ENCODE measurements around the gene ARMC6.
A peak's percentile ranks its signal among the peaks of the same experiment; 100 is the strongest.

The ARMC6 gene

GRCh38 chr19:19055701-19056100 lies 22.3 kb downstream of the ARMC6 start:
- DNase-seq, result no peak

GRCh38 chr19:19056636-19057275 lies 23.4 kb downstream of the ARMC6 start:
- DNase-seq, result no peak

- DNase-seq, result no peak
Measured at GRCh38 chr19:19057317-19057716, 23.9 kb downstream of the ARMC6 start.

GRCh38 chr19:19057720-19058119 lies 24.3 kb downstream of the ARMC6 start:
- DNase-seq, result no peak

GRCh38 chr19:19059018-19059836 lies 25.8 kb downstream of the ARMC6 start:
- DNase-seq, result no peak

- DNase-seq, result no peak
Measured at GRCh38 chr19:19059837-19060611, 26.6 kb downstream of the ARMC6 start.

GRCh38 chr19:19061506-19061905 lies 28.1 kb downstream of the ARMC6 start:
- DNase-seq, result no peak

- DNase-seq, result no peak
Measured at GRCh38 chr19:19062454-19063182, 29.2 kb downstream of the ARMC6 start.

GRCh38 chr19:19063183-19064097 lies 30.0 kb downstream of the ARMC6 start, which contains the start of gene SLC25A42:
Gene SLC25A42, plus strand, starts transcription at chr19:19063994. Its CDS starts 32,131 bp downstream, at chr19:19096125.
- DNase-seq, result peak; percentile 95

GRCh38 chr19:19064098-19064722 lies 30.8 kb downstream of the ARMC6 start:
- peak; percentile 12 for DNase-seq

- no peak for DNase-seq
Measured at GRCh38 chr19:19064811-19065745, 31.7 kb downstream of the ARMC6 start.

GRCh38 chr19:19067276-19068072 lies 34.1 kb downstream of the ARMC6 start:
- DNase-seq, result no peak

GRCh38 chr19:19068659-19069654 lies 35.6 kb downstream of the ARMC6 start:
- DNase-seq, result no peak

GRCh38 chr19:19071897-19072296 lies 38.5 kb downstream of the ARMC6 start:
- DNase-seq, result no peak

- no peak for DNase-seq
Measured at GRCh38 chr19:19074196-19074882, 40.9 kb downstream of the ARMC6 start.

- no peak for DNase-seq
Measured at GRCh38 chr19:19075126-19075525, 41.7 kb downstream of the ARMC6 start.

- no peak for DNase-seq
Measured at GRCh38 chr19:19076476-19076875, 43.1 kb downstream of the ARMC6 start.
